Fibroblast of villous mesenchyme (primary cell): ENCODE measurements around the gene QPCT. TPM values are rescaled to one million over a fixed set of nuclear protein-coding genes. Genes with fewer than 3 reads are reported as not detected.
A peak's percentile ranks its signal among the peaks of the same experiment; 100 is the strongest.

ENCODE experiments used
- DNase-seq: peaks from one replicate; pipeline ENCODE4 v3.0.0-alpha.2; 2010; ENCODE audit warnings: low read depth
- H3K4me3 ChIP-seq: 2 replicates; pipeline ENCODE4 v1.5.1; 2011; ENCODE audit warnings: low read depth, mild to moderate bottlenecking, low read length
- CTCF ChIP-seq: IDR thresholded peaks from 2 replicates; pipeline ENCODE4 v1.5.1; 2012; ENCODE audit warnings: low read depth, mild to moderate bottlenecking, low read length; ENCODE audit not compliant: insufficient read depth
- total RNA-seq: library from RNA; depleted of rRNA; stranded (reverse); fragments of >200 nt; gene quantifications from 2 replicates; pipeline ENCODE4 v1.2.3, GENCODE V29; 2012

The QPCT gene
- total RNA-seq, 1 donor, result 47.5 TPM

- peak overlapping the region; percentile 64 for H3K4me3 ChIP-seq
- peak; percentile 45 for DNase-seq
- peak; percentile 49 for TF ChIP-seq CTCF
These were observed 644 bp upstream of the QPCT start for GRCh38 chr2:37343537-37344434.

DNA sequence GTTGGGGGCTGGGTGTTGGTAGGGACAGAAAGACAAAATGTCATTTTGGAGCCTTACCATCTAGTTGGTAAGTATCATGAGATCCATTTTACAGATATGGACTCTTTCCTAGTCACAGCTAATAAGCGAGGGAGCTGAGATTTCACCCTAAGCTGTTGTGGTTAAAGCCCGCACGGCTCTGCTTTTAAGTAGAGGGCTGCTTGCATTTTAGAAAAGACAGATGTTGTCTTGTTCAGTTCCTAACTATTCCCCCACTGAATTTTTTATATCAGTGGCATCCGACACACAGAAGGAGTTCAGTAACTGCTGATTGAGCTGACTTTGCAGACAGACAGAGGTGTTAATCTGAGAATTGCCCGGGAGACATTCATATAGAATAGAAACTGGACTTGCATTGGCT is 3.7 kb downstream of the QPCT start:
- no peak for TF ChIP-seq CTCF
- no peak overlapping the region for H3K4me3 ChIP-seq
- no peak for DNase-seq

GRCh38 chr2:37349231-37349860 is 4.9 kb downstream of the QPCT start:
- no peak overlapping the region for H3K4me3 ChIP-seq
- no peak for TF ChIP-seq CTCF
- peak; percentile 36 for DNase-seq

DNA sequence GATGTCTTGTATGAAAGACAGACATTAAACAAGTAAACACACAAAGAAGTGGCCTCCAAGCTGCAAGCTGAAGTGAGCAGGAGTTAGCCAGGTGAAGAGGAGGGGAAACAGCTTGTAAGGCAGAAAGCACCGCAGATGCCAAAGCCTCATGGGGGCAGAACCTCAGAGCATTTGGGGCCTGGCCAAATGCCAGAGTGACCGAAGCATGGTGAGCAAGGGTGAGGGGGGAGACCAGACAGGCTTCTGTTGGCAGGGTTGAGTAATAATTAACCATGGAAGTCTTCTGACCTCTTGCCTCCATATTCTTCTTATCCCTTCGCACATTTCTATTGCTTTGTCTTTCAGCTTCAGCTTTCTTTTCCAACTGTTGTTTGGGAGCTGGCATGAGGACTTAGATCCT is 5.6 kb downstream of the QPCT start:
- TF ChIP-seq CTCF, result no peak
- no peak overlapping the region for H3K4me3 ChIP-seq
- DNase-seq, result no peak

DNA sequence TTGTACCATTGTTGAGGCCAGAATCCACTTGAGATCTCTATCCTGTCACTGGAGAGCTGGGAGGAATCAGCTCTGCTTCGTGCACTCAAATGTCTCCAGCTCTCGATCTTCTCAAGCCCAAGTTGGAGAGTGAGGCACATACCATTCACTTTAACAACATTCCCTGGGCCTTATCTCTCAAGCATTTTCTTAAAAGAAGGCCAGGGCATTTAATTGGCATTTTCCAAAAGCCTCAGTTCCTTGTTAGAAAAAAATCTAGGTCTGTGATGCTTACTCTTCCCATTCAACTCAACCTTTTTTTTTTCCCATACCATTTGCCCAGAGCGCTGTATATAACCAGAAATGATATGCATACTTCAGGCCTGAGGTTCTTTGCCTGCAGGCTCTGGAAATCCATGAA is 10.1 kb downstream of the QPCT start:
- TF ChIP-seq CTCF, result no peak
- no peak overlapping the region for H3K4me3 ChIP-seq
- no peak for DNase-seq

DNA sequence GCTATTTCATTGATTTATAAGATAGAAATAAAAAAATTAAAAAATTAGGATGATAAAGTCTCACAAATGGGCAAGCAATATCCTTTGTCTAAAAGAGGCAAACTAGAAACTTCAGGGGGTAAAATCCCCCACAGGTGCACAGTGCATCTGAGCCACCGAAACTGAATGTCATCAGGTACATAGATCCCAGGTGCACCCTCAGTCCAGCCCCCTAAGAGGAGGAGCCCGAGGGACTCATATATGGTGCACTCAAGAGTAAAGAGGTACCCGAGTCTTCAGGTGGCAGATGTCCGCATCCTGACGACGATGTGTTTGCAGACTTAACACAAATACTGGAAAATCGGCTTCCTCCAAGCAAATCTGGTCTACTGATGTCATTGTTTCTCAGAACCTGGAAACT is 11.3 kb downstream of the QPCT start:
- no peak for TF ChIP-seq CTCF
- DNase-seq, result no peak
- H3K4me3 ChIP-seq, result no peak overlapping the region
